HPDE6-E6E7 (cell line): ENCODE results near the gene RFX7.
"Not testable (repeated sequence)": the region's sequence is repeated elsewhere in the genome, so short reads cannot be mapped to it uniquely, and the experiment has no call there.

ENCODE experiments used
- DNase-seq: peaks from one replicate; pipeline ENCODE4 v3.0.0; 2011; ENCODE audit warnings: missing footprints; ENCODE audit errors: extremely low spot score

Gene RFX7

DNA sequence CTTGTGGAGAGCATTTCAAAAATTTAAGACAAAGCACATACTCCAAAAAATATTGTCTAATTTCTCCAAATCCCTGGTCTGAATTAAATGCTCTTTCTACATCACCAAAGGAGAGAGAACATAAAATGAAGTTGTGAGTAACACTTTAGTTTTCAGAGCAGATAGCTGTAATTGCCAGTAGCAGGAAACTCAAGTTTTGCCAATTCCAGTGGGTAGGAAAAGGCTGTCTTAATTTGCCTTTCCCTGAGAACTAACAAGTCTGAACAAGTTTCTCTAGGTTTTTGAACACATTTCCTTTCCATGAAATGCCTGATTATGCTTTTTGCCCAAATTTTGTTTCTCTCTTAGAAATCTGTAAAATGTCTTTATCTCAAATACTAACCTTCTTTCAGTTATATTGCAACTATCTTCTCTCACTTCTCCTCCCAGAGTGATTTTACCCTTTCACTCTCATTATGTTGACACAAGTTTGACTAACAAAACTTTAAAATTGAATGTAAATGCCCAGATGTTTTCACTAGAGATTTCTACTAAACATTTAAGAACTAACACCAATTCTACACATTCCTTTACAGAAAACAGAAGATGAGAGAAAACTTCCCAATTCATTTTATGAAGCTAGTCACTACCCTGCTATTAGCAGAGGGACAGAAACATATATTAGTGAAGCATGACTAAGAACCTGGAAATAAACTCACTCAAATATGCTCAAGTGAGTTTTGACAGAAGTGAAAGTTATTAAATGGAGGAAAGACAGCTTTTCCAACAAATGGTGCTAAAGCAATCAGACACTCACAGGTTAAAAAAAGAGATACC, 38.4 kb downstream of the RFX7 start:
- no peak for DNase-seq

DNA sequence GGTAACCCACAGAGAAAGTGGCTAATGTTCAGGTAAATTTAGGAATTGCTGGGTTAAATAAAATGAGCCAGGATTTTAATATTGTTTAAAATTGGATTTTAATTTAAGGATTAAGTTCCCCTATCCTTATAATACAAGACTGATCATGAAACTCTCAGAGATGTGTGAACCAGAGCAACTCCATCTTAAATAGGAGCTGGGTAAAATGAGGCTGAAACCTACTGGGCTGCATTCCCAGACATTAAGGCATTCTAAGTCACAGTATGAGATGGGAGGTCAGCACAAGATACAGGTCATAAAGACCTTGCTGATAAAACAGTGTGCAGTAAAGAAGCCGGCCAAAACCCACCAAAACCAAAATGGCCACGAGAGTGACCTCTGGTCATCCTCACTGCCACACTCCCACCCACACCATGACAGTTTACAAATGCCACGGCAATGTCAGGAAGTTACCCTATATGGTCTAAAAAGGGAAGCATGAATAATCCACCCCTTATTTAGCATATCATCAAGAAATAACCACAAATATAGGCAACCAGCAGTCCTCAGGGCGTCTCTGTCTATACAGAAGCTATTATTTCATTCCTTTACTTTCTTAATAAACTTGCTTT, 40.3 kb downstream of the RFX7 start:
- DNase-seq: not testable (repeated sequence)

DNA sequence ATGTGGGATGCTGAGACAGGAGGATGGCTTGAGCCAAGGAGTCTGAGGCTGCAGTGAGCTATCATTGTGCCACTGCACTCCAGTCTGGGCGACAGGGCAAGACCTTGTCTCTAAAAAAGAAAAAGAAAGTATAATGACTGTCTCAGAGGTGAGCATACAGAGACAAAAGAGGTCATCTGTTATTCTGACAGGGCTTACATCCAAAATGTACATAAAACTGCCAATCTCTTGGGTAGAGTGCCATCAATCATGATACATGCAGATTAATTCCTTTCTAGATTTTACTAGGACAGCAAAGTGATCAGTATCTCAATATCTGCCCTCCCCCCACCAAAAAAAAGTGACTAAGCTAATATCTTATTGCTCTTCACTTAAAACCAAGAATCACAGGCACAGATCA, 41.0 kb downstream of the RFX7 start:
- DNase-seq: no peak

DNA sequence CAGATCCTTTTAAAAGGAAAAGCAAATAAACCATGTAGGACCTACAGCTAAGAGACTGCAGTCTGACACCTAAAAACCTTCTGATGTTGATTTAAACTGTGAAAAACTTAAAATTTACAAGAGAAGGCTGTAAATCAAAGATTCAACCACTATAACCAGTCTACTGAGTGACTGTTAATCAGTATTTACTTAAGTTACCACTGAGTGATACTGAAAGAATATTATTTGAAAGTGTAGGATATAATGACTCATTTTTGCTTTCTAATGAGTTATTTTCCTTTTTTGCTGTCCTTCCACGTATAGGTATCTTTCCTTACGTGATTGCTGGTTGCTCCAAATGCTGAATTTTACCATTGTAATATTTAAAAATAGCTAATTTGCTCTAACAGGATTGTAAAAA, 44.6 kb downstream of the RFX7 start:
- no peak for DNase-seq

DNA sequence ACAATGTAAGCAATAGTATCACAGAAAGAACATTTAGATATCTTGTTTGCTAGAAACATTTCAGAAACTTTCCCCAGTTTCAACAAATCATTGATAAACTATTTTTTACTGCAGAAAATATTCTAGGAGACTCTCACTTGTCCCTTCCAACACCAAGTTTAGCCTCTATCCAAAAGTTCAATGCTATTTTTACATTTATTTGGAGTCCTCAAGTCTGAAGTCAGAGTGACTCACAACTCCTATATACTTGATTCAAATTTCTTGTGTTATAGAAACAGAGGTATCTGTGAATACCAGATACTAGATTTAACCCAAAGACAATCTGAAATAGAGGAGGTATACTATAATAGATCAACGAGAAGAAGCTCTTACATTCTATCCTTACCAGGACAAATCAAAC, 49.6 kb downstream of the RFX7 start:
- no peak for DNase-seq

DNA sequence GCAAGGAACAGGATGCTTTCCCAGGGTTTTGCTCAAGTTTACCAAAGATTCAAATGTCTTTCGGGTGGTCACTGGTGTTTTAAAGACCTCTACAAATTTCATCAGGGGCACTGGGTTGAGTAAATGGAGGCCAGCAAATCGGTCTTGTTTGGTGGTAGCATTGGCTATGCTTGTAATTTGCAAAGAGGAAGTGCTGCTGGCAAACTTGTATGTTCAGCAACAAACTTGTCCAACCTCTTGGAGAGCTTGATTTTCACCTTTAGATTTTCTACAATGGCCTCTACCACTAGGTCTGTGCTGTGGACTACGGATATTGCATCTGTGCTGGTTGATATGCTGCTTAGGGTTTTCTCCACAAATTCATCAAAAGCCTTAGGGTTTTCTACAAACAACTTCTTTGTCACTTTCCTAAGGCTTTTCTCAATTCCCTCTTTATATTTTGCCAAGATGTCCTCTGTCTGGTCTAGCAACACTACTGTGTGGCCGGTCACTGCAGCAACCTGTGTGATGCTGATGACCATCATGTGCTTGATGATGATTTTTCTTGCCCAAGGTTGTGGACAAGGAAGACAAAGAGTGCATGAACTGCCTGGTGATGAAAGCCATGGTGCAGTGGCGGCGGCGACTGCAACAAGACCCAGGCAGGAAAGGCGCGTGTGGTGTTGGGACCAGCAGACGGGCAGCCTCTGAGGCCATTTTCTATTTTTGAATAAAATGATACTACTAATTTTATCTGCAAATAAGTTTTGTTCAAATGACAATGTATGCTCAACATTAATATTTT, 50.8 kb downstream of the RFX7 start:
- DNase-seq: no peak

DNA sequence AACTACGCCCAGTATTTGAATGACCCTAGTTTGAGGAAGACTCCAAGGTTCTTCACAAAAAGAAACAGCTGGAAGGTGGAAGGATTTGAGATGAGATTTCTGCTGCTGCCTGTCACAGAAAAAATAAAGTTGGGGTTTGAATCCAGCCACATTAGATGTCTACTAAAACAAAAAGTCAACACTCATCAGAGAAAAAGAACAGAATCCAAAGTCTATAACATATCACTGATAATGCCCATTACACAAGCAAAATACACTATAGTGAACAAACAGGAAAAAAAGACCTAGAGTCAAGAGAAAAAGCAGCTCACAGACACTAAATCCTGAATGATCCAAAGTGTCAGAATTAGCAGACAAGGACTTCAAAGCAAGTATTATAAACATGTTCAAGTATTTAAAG, 56.0 kb downstream of the RFX7 start:
- no peak for DNase-seq

DNA sequence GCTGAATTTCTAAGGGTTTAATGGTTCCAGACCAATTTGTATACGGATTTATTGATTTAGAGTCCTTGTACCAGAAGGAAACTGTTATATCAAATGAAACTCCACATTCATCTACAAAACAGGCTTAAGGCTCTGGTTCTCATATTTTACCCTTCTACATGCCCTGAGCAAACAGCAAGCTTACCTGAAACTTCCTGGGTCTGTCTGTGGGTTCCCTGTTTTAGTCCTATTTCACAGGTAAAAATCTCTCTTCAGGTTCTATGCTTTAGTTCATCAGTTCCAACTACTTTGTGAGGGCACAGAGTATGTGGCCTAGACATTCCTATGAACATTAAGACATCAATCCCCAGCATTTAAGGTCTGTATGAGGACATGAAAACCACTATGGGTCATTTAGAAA, 57.7 kb downstream of the RFX7 start:
- no peak for DNase-seq

DNA sequence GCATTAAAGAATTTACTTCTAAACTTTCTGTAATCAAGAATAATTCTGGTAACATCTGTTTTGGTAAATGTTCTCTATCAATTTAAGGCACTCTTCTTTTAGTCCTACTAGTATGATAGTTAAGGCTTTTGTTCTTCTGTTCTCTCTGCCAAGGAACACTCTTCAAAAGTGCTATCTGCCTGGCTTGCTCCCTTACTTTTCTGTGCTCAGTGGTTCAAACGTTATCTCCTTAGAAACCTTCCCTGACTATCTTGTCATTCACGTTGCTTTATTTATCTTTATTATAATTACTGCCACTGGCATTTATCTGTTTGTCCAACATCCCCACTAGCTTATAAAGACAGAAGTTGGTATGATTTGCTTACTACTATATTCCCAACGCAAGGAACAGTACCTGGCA, 59.2 kb downstream of the RFX7 start:
- DNase-seq: no peak

DNA sequence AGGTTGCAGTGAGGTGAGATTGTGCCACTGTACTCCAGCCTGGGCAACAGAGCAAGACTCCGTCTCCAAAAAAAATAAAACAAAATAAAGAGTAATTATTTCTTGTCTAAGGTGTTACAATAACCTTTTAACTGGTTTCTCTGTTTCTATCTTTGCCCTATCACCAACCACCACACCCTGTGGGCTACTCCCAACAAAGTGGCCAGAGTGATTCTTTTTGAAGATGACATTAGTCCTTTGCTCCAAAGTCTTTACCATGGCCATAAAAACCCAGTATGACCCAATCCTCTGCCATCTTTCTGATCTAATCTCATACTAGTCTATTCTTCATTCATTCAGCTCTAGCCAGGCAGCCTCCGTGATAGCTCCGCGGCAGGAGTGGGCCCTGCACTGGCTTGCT, 62.8 kb downstream of the RFX7 start:
- DNase-seq: no peak

DNA sequence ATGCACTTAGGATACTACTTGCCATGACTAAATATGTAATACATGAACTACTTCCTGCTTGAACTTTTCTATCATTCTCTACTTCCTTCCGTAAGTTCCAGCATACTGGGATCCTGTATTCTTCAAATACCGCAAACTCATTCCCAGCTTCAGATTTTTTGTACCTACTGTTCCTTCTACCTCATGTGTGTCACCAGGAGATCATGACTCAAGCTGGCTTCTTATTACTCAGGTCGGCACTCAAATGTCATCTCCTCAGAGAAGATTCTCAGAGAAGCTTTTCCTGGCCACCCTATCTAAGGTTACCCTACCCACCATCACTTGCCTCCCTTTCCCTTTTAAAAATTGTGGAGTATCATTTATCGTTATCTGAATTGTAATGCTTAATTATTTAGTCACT, 66.7 kb downstream of the RFX7 start:
- DNase-seq: no peak

DNA sequence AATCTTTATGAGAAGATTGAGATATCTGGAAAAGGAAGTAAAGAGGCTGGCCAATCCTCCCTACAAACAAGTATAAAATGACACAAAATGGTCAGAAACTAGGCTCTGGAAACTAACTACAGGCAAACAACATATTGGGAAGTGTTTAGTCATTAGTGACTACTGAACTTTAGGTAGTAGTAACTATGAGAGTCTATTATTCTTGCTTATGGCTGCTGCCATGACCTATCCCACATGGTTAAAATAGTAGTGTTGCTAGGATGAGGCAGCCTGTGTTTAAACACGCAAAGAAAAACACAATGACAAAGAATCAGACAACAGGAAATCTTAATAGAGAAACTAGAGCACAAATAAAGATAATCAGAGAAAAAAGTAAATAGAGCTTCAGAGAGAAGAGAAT, 67.9 kb downstream of the RFX7 start:
- DNase-seq: no peak

DNA sequence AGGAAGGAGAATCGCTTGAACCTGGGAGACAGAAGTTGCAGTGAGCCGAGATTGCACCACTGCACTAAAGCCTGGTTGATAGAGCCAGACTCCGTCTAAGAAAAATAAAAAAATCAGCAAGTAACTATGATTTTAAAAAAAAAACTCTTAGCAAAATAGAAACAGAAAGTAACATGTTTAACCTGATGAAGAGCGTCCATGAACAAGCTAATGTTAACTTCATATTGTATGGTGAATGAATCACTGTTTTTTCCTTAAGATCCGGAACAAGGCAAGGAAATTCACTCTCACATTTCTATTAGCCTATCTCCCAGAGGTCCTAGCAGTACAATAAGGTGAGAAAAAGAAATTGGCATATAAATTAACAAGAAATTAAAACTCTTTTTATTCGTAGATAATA, 69.0 kb downstream of the RFX7 start:
- no peak for DNase-seq

DNA sequence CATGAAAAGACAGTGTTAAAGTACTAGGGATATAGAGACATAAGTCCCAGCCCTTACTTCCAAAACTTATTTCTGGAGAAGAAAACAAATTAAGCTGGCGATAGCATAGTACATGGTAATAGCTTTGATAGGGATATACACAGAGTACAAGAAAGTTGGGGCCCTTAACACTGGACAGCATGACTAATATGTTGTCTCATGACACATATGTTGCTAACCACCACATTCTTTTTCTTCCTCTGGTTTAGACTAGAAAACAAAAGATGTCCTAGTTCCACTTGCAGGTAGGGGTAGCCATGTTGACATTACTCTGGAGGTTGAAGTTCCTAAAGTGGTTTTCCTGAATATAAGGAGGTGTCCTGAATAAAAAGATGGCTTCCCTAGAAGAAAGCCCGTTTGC, 75.3 kb downstream of the RFX7 start:
- DNase-seq: peak; percentile 28

DNA sequence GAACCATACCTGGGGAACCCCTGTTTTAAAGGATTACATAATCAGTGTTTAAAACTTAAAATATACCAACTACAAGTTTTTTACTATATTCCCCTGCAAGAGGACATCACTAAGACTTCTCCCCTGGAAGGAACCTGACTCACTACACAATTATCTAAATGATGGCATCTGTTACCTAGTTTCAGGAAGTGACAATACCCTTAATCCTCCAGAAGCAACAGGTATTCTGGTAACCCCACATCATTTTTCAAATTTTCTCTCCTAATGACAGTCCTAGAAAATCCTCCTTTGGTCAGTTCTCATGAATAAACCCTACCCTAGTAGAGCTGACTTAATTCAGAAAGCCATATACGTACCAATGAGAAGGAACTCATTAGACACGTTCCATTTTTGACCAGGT, 78.4 kb downstream of the RFX7 start:
- no peak for DNase-seq

DNA sequence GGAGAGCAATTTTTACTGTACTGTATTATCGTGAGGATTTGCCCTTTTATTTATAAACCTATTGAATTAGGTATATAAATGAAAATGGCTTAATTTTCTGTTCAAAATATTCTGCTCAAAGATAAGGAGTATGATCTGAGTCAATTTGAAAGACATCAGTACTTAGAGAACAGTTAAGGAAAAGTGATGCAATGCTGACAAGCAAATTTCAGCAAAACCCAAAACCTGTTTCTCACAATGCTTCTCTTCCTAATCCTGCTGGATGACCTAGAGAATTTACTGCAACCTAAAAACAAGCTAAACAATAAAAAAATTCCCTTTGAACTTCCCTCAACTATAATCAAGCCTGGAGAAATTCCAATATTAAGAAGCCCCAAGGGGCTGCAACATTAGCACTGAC, 82.7 kb downstream of the RFX7 start:
- no peak for DNase-seq

DNA sequence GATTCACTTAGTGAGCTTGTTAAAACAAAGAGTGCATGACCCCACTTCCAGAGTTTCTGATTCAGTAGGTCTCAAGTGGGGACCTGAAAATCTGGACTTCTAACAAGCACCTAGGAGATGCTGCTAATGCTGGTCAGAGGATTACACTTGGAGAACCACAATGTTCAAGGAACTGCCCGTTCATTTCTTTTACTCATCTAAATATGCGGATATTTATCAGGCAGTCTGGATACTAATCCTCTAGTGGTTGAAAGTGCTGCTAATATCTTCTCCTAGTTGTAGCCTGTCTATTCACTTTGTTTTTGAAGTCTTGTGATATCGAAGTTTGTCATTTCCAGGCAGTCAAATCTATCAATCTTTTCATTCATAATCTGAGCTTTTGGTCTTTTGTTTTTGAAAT, 86.8 kb downstream of the RFX7 start:
- DNase-seq: no peak

DNA sequence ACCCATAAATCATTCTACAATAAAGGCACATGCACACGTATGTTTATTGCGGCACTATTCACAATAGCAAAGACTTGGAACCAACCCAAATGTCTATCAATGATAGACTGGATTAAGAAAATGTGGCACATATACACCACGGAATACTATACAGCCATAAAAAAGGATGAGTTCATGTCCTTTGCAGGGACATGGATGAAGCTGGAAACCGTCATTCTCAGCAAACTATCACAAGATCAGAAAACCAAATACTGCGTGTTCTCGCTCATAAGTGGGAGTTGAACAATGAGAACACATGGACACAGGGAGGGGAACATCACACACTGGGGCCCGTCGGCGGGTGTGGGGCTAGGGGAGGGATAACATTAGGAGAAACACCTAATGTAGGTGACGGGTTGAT, 88.4 kb downstream of the RFX7 start:
- not testable (repeated sequence) for DNase-seq

DNA sequence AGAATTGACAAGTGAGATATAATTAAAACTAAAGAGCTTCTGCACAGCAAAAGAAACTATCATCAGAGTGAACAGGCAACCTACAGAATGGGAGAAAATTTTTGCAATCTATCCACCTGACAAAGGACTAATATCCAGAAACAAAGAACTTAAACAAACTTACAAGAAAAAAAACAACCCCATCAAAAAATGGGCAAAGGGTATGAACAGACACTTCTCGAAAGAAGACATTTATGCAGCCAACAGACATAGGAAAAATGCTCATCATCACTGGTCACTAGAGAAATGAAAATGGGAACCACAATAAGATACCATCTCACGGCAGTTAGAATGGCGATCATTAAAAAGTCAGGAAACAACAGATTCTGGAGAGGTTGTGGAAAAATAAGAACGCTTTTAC, 88.9 kb downstream of the RFX7 start:
- not testable (repeated sequence) for DNase-seq

DNA sequence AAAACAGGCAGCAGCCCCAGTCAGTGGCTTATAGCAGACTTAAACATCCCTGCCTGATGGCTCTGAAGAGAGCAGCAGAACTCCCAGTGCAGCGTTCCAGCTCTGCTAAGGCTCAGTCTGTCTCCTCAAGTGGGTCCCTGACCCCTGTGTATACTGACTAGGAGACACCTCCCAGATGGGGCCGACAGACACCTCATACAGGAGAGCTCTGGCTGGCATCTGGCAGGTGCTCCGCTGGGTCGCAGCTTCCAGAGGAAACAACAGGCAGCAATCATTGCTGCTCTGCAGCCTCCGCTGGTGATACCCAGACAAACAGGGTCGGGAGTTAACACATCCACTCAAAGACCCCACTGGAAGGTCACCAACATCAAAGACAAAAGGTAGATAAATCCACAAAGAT, 93.5 kb downstream of the RFX7 start:
- DNase-seq: no peak

DNA sequence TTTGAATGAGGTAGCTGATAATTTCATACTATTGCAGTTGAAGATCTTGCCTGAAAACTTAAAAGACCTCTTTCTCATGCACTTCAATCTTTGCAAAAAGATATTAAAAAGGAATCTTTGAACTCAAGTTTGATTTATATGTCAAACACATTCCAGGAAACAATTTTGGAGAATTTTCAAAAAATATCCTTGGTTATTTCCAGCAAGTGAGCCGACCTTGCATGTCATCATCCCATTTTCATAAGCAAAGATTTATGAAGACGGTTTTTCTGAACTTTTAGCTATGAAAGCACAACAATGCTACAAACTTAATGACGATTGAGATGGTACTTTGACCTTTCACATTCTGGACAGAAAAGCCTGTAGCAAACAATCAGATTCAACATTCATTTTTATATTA, 95.6 kb downstream of the RFX7 start:
- DNase-seq: no peak

DNA sequence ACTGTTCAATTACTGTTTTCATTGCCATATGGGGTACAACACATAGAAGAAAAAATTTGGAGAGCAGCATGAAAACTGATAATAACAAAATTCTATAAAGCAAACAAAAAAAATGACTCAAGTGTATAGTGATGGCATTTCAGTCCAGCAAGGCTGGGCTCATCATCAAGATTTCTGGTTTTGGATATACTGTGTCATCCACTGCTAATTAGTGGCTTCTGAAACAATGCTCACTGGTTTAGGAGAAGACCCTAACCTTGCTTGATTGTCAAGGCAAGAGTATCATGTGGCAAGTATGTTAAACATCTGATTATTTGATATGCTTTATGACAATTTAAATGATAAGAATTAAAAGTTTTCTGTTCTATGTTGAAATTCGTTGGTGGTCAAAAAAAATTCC, 96.9 kb downstream of the RFX7 start:
- DNase-seq: no peak

DNA sequence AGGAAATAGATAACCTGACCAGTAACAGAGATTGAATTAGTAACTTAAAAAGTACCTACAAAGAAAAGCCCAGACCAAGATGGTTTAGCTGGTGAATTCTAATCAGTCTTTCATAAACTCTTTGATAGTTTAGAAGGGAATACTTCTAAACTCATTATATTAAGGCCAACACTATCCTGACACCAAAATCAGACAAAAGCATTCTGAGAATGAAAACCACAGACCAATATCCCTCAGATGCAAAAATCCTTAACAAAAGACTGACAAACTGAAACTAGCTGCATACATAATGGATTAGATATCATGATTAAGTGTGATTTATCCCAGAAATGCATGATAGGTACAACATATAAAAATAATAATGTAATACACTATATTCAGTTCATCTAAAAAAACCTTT, 115.6 kb downstream of the RFX7 start:
- DNase-seq: no peak
